ENCODE results near the gene MEIG1. TPM values are rescaled to one million over a fixed set of nuclear protein-coding genes. Genes with fewer than 3 reads are reported as not detected.

Gene MEIG1
- total and polyA plus RNA-seq, 2 of the 8 experiments (the other 6 are each of a cell fraction or from before 2014, with no cell fraction given): not detected

DNA sequence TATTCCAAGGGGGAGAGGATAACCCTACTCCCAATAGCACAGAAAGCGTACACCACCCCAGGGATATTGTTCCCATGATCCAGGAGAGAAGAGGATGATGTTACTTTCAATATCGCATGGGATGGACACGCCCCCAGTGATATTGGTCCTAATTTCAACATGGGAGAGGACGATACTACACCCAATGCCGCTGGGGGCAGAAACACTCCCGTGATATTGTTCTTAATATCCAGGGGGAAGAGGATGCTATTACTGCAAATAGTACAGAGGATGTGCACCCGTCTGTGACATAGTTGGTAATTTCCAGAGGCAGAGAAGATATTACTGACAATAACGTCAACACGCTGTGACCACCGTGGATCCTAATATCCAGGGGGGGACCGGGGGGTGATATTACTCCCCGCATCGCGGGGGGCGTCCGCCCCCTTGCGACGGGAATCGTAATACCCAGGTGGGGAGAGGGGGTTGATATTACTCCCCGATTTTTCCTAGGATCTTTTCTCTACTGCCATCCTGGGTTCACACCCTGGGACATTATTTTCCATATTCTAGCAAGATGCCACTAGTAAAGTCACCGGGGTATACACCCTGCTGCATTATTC, 16.6 kb downstream of the MEIG1 start (continued):
- TF ChIP-seq, protein P1, sequence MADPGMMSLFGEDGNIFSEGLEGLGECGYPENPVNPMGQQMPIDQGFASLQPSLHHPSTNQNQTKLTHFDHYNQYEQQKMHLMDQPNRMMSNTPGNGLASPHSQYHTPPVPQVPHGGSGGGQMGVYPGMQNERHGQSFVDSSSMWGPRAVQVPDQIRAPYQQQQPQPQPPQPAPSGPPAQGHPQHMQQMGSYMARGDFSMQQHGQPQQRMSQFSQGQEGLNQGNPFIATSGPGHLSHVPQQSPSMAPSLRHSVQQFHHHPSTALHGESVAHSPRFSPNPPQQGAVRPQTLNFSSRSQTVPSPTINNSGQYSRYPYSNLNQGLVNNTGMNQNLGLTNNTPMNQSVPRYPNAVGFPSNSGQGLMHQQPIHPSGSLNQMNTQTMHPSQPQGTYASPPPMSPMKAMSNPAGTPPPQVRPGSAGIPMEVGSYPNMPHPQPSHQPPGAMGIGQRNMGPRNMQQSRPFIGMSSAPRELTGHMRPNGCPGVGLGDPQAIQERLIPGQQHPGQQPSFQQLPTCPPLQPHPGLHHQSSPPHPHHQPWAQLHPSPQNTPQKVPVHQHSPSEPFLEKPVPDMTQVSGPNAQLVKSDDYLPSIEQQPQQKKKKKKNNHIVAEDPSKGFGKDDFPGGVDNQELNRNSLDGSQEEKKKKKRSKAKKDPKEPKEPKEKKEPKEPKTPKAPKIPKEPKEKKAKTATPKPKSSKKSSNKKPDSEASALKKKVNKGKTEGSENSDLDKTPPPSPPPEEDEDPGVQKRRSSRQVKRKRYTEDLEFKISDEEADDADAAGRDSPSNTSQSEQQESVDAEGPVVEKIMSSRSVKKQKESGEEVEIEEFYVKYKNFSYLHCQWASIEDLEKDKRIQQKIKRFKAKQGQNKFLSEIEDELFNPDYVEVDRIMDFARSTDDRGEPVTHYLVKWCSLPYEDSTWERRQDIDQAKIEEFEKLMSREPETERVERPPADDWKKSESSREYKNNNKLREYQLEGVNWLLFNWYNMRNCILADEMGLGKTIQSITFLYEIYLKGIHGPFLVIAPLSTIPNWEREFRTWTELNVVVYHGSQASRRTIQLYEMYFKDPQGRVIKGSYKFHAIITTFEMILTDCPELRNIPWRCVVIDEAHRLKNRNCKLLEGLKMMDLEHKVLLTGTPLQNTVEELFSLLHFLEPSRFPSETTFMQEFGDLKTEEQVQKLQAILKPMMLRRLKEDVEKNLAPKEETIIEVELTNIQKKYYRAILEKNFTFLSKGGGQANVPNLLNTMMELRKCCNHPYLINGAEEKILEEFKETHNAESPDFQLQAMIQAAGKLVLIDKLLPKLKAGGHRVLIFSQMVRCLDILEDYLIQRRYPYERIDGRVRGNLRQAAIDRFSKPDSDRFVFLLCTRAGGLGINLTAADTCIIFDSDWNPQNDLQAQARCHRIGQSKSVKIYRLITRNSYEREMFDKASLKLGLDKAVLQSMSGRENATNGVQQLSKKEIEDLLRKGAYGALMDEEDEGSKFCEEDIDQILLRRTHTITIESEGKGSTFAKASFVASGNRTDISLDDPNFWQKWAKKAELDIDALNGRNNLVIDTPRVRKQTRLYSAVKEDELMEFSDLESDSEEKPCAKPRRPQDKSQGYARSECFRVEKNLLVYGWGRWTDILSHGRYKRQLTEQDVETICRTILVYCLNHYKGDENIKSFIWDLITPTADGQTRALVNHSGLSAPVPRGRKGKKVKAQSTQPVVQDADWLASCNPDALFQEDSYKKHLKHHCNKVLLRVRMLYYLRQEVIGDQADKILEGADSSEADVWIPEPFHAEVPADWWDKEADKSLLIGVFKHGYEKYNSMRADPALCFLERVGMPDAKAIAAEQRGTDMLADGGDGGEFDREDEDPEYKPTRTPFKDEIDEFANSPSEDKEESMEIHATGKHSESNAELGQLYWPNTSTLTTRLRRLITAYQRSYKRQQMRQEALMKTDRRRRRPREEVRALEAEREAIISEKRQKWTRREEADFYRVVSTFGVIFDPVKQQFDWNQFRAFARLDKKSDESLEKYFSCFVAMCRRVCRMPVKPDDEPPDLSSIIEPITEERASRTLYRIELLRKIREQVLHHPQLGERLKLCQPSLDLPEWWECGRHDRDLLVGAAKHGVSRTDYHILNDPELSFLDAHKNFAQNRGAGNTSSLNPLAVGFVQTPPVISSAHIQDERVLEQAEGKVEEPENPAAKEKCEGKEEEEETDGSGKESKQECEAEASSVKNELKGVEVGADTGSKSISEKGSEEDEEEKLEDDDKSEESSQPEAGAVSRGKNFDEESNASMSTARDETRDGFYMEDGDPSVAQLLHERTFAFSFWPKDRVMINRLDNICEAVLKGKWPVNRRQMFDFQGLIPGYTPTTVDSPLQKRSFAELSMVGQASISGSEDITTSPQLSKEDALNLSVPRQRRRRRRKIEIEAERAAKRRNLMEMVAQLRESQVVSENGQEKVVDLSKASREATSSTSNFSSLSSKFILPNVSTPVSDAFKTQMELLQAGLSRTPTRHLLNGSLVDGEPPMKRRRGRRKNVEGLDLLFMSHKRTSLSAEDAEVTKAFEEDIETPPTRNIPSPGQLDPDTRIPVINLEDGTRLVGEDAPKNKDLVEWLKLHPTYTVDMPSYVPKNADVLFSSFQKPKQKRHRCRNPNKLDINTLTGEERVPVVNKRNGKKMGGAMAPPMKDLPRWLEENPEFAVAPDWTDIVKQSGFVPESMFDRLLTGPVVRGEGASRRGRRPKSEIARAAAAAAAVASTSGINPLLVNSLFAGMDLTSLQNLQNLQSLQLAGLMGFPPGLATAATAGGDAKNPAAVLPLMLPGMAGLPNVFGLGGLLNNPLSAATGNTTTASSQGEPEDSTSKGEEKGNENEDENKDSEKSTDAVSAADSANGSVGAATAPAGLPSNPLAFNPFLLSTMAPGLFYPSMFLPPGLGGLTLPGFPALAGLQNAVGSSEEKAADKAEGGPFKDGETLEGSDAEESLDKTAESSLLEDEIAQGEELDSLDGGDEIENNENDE (IDR thresholded peaks at IDR 0.05; ENCODE audit: insufficient replicate concordance, low read length): no peak
- TF ChIP-seq EZH2 (IDR thresholded peaks at IDR 0.05; ENCODE audit: low read depth, low read length, severe bottlenecking) (no peak), RAD21 (IDR thresholded peaks at IDR 0.05 in 1 of 2, conservative IDR thresholded peaks at IDR 0.05 in 1 of 2; ENCODE audit: low read depth in 2 of 2, low read length in 2 of 2) (peak in 1 of 2 experiments; percentile 11; a peak in 2 of 4 replicates)
- TF ChIP-seq, protein P2, sequence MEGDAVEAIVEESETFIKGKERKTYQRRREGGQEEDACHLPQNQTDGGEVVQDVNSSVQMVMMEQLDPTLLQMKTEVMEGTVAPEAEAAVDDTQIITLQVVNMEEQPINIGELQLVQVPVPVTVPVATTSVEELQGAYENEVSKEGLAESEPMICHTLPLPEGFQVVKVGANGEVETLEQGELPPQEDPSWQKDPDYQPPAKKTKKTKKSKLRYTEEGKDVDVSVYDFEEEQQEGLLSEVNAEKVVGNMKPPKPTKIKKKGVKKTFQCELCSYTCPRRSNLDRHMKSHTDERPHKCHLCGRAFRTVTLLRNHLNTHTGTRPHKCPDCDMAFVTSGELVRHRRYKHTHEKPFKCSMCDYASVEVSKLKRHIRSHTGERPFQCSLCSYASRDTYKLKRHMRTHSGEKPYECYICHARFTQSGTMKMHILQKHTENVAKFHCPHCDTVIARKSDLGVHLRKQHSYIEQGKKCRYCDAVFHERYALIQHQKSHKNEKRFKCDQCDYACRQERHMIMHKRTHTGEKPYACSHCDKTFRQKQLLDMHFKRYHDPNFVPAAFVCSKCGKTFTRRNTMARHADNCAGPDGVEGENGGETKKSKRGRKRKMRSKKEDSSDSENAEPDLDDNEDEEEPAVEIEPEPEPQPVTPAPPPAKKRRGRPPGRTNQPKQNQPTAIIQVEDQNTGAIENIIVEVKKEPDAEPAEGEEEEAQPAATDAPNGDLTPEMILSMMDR (IDR thresholded peaks at IDR 0.05; ENCODE audit: control extremely low read depth in 1 of 3, insufficient read depth in 1 of 3, low read depth in 1 of 3, low read length in 3 of 3): peak; percentile 12 to 26 (median 16); a peak in 3 of 4 replicates

Data from H1 (cell line).